Pulmonary artery endothelial cell (primary cell): ENCODE measurements around the gene FBXO42. TPM values are rescaled to one million over a fixed set of nuclear protein-coding genes. Genes with fewer than 3 reads are reported as not detected.

Experiments used
- DNase-seq: peaks from one replicate; pipeline ENCODE4 v3.0.0-alpha.2; 2011; ENCODE audit warnings: low read depth, low spot score
- total RNA-seq: library from RNA; depleted of rRNA; stranded (reverse); fragments of >200 nt; gene quantifications from 2 replicates; pipeline ENCODE4 v1.2.3, GENCODE V29; 2014

The FBXO42 gene
- total RNA-seq, 1 donor from 2014 or later: 8.2 TPM

- DNase-seq: no peak
Measured at GRCh38 chr1:16326833-16327404, 25.4 kb downstream of the FBXO42 start.

- DNase-seq: peak; percentile 15
Measured at GRCh38 chr1:16324456-16324890, 27.8 kb downstream of the FBXO42 start.

GRCh38 chr1:16321176-16321867 lies 31.0 kb downstream of the FBXO42 start:
- no peak for DNase-seq

- DNase-seq: no peak
Measured at GRCh38 chr1:16318555-16318954, 33.7 kb downstream of the FBXO42 start.

- DNase-seq: no peak
Measured at GRCh38 chr1:16315437-16315836, 36.8 kb downstream of the FBXO42 start.

GRCh38 chr1:16307222-16307621 lies 45.1 kb downstream of the FBXO42 start:
- no peak for DNase-seq

GRCh38 chr1:16302709-16303627 lies 49.3 kb downstream of the FBXO42 start:
- no peak for DNase-seq

GRCh38 chr1:16300436-16300835 lies 51.8 kb downstream of the FBXO42 start:
- no peak for DNase-seq

- no peak for DNase-seq
Measured at GRCh38 chr1:16298653-16299052, 53.6 kb downstream of the FBXO42 start.

GRCh38 chr1:16296643-16297042 lies 55.6 kb downstream of the FBXO42 start:
- no peak for DNase-seq

GRCh38 chr1:16294219-16295212 lies 57.8 kb downstream of the FBXO42 start:
- DNase-seq: no peak

GRCh38 chr1:16293538-16293937 lies 58.7 kb downstream of the FBXO42 start:
- no peak for DNase-seq

- DNase-seq: no peak
Measured at GRCh38 chr1:16292739-16293138, 59.5 kb downstream of the FBXO42 start.

GRCh38 chr1:16289959-16290358 lies 62.3 kb downstream of the FBXO42 start:
- DNase-seq: no peak

GRCh38 chr1:16286122-16286521 lies 66.2 kb downstream of the FBXO42 start:
- DNase-seq: no peak

GRCh38 chr1:16281765-16282164 lies 70.5 kb downstream of the FBXO42 start:
- no peak for DNase-seq

- DNase-seq: no peak
Measured at GRCh38 chr1:16279186-16279585, 73.1 kb downstream of the FBXO42 start.

- DNase-seq: no peak
Measured at GRCh38 chr1:16276302-16277030, 75.8 kb downstream of the FBXO42 start.

- DNase-seq: no peak
Measured at GRCh38 chr1:16275591-16275990, 76.7 kb downstream of the FBXO42 start.

- peak; percentile 19 for DNase-seq
Measured at GRCh38 chr1:16267690-16268180, 84.5 kb downstream of the FBXO42 start.
